B cell (primary cell): ENCODE measurements around the gene FOXB2. TPM values are rescaled to one million over a fixed set of nuclear protein-coding genes. Genes with fewer than 3 reads are reported as not detected.

Experiments
- ATAC-seq: fragments of 200-7000 bp; cut with Tn5 transposase; one replicate; pipeline ENCODE4 v1.10.0; 2021; ENCODE audit warnings: low read depth, mild to moderate bottlenecking, moderate number of reproducible peaks, moderate library complexity
- CTCF ChIA-PET: fragments of 350-600 bp; sonication (Branson Sonifier 250); formaldehyde crosslinking; loops from one replicate; lab custom pipeline; 2021; ENCODE audit warnings: antibody characterized with exemption, inconsistent platforms; lab: Charles Lee
- POLR2A ChIA-PET: fragments of 350-600 bp; sonication (Branson Sonifier 250); formaldehyde crosslinking; loops from one replicate; lab custom pipeline; 2021; ENCODE audit warnings: antibody characterized with exemption; lab: Charles Lee
- DNase-seq: peaks from one replicate; pipeline ENCODE4 v3.0.0; 2013
- H2AFZ ChIP-seq: 2 replicates; pipeline ENCODE4 v1.6.1; 2012; ENCODE audit warnings: mild to moderate bottlenecking, low read depth, low read length; ENCODE audit not compliant: insufficient read depth, poor library complexity, severe bottlenecking
- H3K27ac ChIP-seq, 2 donors: 1 replicate in 1 of 2; 2 replicates in 1 of 2; pipeline ENCODE4 v1.5.1; 2012 to 2013; ENCODE audit warnings: low read length in 2 of 2, mild to moderate bottlenecking in 2 of 2, moderate library complexity in 1 of 2
- H3K27me3 ChIP-seq, 4 experiments: fragments of 200-600 bp in 1 of 4; sonication (generic) in 1 of 4; replicated peaks in 1 of 4; 1 replicate in 2 of 4; 2 replicates in 2 of 4; pipeline versions ENCODE4 v1.6.1 to v1.7.0; 2013 to 2016; ENCODE audit warnings: low read length in 3 of 4, mild to moderate bottlenecking in 2 of 4, mixed read lengths in 1 of 4, moderate library complexity in 1 of 4; ENCODE audit not compliant: insufficient read depth in 4 of 4, control insufficient read depth in 3 of 4; ENCODE audit errors: control extremely low read depth in 1 of 4
- H3K36me3 ChIP-seq, 2 experiments: replicated peaks in 1 of 2; 1 replicate in 1 of 2; 2 replicates in 1 of 2; pipeline versions ENCODE4 v1.6.1 to v1.7.1; 2013; ENCODE audit warnings: low read length in 1 of 2; ENCODE audit not compliant: insufficient read depth in 2 of 2, control insufficient read depth in 1 of 2; ENCODE audit errors: control extremely low read depth in 1 of 2, extremely low read depth in 1 of 2
- H3K4me1 ChIP-seq, 2 donors: fragments of 200-600 bp in 1 of 2; sonication (generic) in 1 of 2; 1 replicate in 1 of 2; 2 replicates in 1 of 2; pipeline versions ENCODE4 v1.5.1 to v1.6.1; 2013 to 2017; ENCODE audit warnings: low read length in 2 of 2; ENCODE audit not compliant: control insufficient read depth in 2 of 2, insufficient read depth in 2 of 2
- H3K4me2 ChIP-seq: replicated peaks from 2 replicates; pipeline ENCODE3; 2012; ENCODE audit warnings: mild to moderate bottlenecking, low read depth, low read length; ENCODE audit not compliant: poor library complexity, severe bottlenecking
- H3K4me3 ChIP-seq, 5 experiments: fragments of 200-600 bp in 1 of 5; sonication (generic) in 1 of 5; 1 replicate in 3 of 5; 2 replicates in 2 of 5; pipeline versions ENCODE4 v1.5.1 to v1.7.0; 2011 to 2016; ENCODE audit warnings: low read length in 4 of 5, mild to moderate bottlenecking in 4 of 5, low read depth in 2 of 5, control low read depth in 1 of 5, moderate library complexity in 1 of 5; ENCODE audit not compliant: insufficient read depth in 1 of 5; ENCODE audit errors: control extremely low read depth in 1 of 5, extremely low read depth in 1 of 5
- H3K79me2 ChIP-seq: fragments of 200-600 bp; sonication (generic); one replicate; pipeline ENCODE4 v1.6.0; 2016; ENCODE audit warnings: low read length; ENCODE audit not compliant: control insufficient read depth, insufficient read depth
- H3K9ac ChIP-seq: fragments of 200-600 bp; sonication (generic); 2 replicates; pipeline ENCODE4 v1.6.1; 2017; ENCODE audit warnings: mild to moderate bottlenecking, low read length, moderate library complexity
- H3K9me3 ChIP-seq, 3 donors: one replicate each; pipeline versions ENCODE4 v1.6.1 to v1.7.1; 2013; ENCODE audit warnings: low read length in 2 of 3; ENCODE audit not compliant: control insufficient read depth in 2 of 3, insufficient read depth in 1 of 3; ENCODE audit errors: control extremely low read depth in 1 of 3
- H4K20me1 ChIP-seq: 2 replicates; pipeline ENCODE4 v1.6.0; 2012; ENCODE audit warnings: mild to moderate bottlenecking, low read length; ENCODE audit not compliant: insufficient read depth, control insufficient read depth, poor library complexity, severe bottlenecking
- H3K27ac Mint-ChIP-seq: one replicate; pipeline ENCODE4 v1.8.0; 2021; ENCODE audit warnings: mixed read lengths
- H3K27me3 Mint-ChIP-seq: one replicate; pipeline ENCODE4 v1.8.0; 2021; ENCODE audit warnings: mixed read lengths
- H3K4me1 Mint-ChIP-seq: one replicate; pipeline ENCODE4 v1.8.0; 2021; ENCODE audit warnings: mixed read lengths
- H3K4me3 Mint-ChIP-seq: one replicate; pipeline ENCODE4 v1.8.0; 2021; ENCODE audit warnings: mixed read lengths
- H3K9me3 Mint-ChIP-seq: one replicate; pipeline ENCODE4 v1.8.0; 2022; ENCODE audit warnings: mixed read lengths; ENCODE audit not compliant: insufficient read depth
- CTCF ChIP-seq: fragments of 200-600 bp; IDR thresholded peaks from one replicate; pipeline ENCODE4 v1.8.0; 2022; ENCODE audit warnings: antibody characterized with exemption, mild to moderate bottlenecking
- EZH2 ChIP-seq: IDR thresholded peaks from 2 replicates; pipeline ENCODE4 v1.6.1; 2012; ENCODE audit warnings: borderline replicate concordance, low read depth, mild to moderate bottlenecking, moderate library complexity, low read length; ENCODE audit not compliant: insufficient read depth, poor library complexity, severe bottlenecking
- WGBS: methylation state at CpG from one replicate; pipeline ENCODE4 v1.1.5; 2013; ENCODE audit warnings: missing lambda C conversion rate; ENCODE audit not compliant: insufficient coverage; 5-methylcytosine and 5-hydroxymethylcytosine counted together
- intact Hi-C: fragments of 100-400 bp; cut with micrococcal nuclease; formaldehyde crosslinking; loops from one replicate; pipeline ENCODE4 v1.10.0; 2022
- polyA plus RNA-seq: library from polyadenylated mRNA; depleted of rRNA; stranded (reverse); fragments of >200 nt; gene quantifications from 2 replicates; pipeline ENCODE4 v1.2.3, GENCODE V29; 2012
- total RNA-seq, 2 donors: library from RNA; stranded (reverse); fragments of 120-200 nt in 1 of 2; gene quantifications; 1 replicate in 1 of 2; 2 replicates in 1 of 2; pipeline versions ENCODE4 v1.2.3 to v1.2.4, GENCODE V29; 2013 to 2022

FOXB2 gene
- total and polyA plus RNA-seq, 2 donors (not counting 1 experiment from before 2014, with no cell fraction given), result not detected

GRCh38 chr9:77005216-77005615, 14.2 kb upstream of the FOXB2 start:
- no peaks in the 10 kb centered on the region for H3K79me2 ChIP-seq
- Mint-ChIP-seq H3K9me3 (no peaks in the 10 kb centered on the region), H3K27ac (no peak overlapping the region), H3K4me1 (no peaks in the 10 kb centered on the region), H3K27me3 (peaks cover 44% of the 10 kb centered on the region), H3K4me3 (no peak overlapping the region)
- H3K4me1 ChIP-seq, result no peaks in the 10 kb centered on the region
- no peaks in the 10 kb centered on the region for H3K9me3 ChIP-seq
- ATAC-seq (no peak), DNase-seq (no peak)
- POLR2A ChIA-PET, result no interaction called here
- H3K27ac ChIP-seq, result no peak overlapping the region
- H3K4me2 ChIP-seq, result no peak overlapping the region
- H3K9ac ChIP-seq, result no peak overlapping the region
- CTCF ChIA-PET, result no interaction called here
- H2AFZ ChIP-seq, result no peak overlapping the region
- TF ChIP-seq EZH2 (no peak), CTCF (no peak)
- H4K20me1 ChIP-seq, result no peaks in the 10 kb centered on the region
- 45% methylated on average over 2 of the region's 4 CpGs for WGBS
- peaks cover 0 to 8% (median under 1%) of the 10 kb centered on the region in 4 experiments for H3K27me3 ChIP-seq
- intact Hi-C loops, result no loop called here
- H3K4me3 ChIP-seq, result no peak overlapping the region
- no peaks in the 10 kb centered on the region for H3K36me3 ChIP-seq

- no peak for ATAC-seq
- no peak for TF ChIP-seq CTCF
- no peak for TF ChIP-seq EZH2
- H3K4me1 Mint-ChIP-seq, result peaks cover 6% of the 10 kb centered on the region
These were observed 8.9 kb upstream of the FOXB2 start for GRCh38 chr9:77010527-77010926.

More at GRCh38 chr9:77010527-77010926, 8.9 kb upstream of the FOXB2 start:
- Histone ChIP-seq H3K36me3 (no peaks in the 10 kb centered on the region), H3K27ac (no peak overlapping the region), H3K9ac (no peak overlapping the region), H3K9me3 (peaks cover 0 to 28% (median 9%) of the 10 kb centered on the region in 3 donors), H4K20me1 (no peaks in the 10 kb centered on the region), H3K4me3 (no peak overlapping the region), H3K4me1 (peaks cover 9 to 20% of the 10 kb centered on the region in 2 donors), H3K4me2 (no peak overlapping the region), H2AFZ (no peak overlapping the region), H3K27me3 (peaks cover 0 to 47% (median 39%) of the 10 kb centered on the region in 4 experiments), H3K79me2 (no peaks in the 10 kb centered on the region)
- DNase-seq, result no peak
- Mint-ChIP-seq H3K27me3 (peaks cover 47% of the 10 kb centered on the region), H3K9me3 (no peaks in the 10 kb centered on the region), H3K4me3 (no peak overlapping the region), H3K27ac (no peak overlapping the region)
- CTCF ChIA-PET, result no interaction called here
- intact Hi-C loops, result no loop called here
- 90% methylated on average over 2 of the region's 5 CpGs for WGBS
- POLR2A ChIA-PET, result no interaction called here
